GM18868 (cell line): ENCODE measurements around the gene WTIP.
"Not testable (repeated sequence)": the region's sequence is repeated elsewhere in the genome, so short reads cannot be mapped to it uniquely, and the experiment has no call there.

Source experiments
- ATAC-seq: cut with Tn5 transposase; IDR thresholded peaks from one replicate; pipeline ENCODE4 v1.9.1; 2021; ENCODE audit warnings: mild to moderate bottlenecking, moderate library complexity; ENCODE audit not compliant: unreplicated experiment

WTIP gene

GRCh38 chr19:34475975-34476594, 5.5 kb upstream of the WTIP start:
- no peak for ATAC-seq

GRCh38 chr19:34478496-34478895, 3.1 kb upstream of the WTIP start:
- ATAC-seq = not testable (repeated sequence)

GRCh38 chr19:34479396-34479795, 2.2 kb upstream of the WTIP start:
- ATAC-seq = no peak

GRCh38 chr19:34480491-34480890, 1.1 kb upstream of the WTIP start:
- no peak for ATAC-seq

GRCh38 chr19:34481861-34482379, 362 bp downstream of the WTIP start:
- no peak for ATAC-seq

- no peak for ATAC-seq
Observed at GRCh38 chr19:34482380-34483250, 1.1 kb downstream of the WTIP start.

- ATAC-seq = no peak
Observed at GRCh38 chr19:34484328-34484727, 2.8 kb downstream of the WTIP start.

- no peak for ATAC-seq
Observed at GRCh38 chr19:34485831-34486230, 4.3 kb downstream of the WTIP start.

- ATAC-seq = no peak
Observed at GRCh38 chr19:34487651-34488051, 6.1 kb downstream of the WTIP start.

GRCh38 chr19:34489175-34489574, 7.6 kb downstream of the WTIP start:
- no peak for ATAC-seq

GRCh38 chr19:34490141-34490766, 8.7 kb downstream of the WTIP start:
- ATAC-seq = no peak

GRCh38 chr19:34493038-34493648, 11.6 kb downstream of the WTIP start:
- no peak for ATAC-seq

- no peak for ATAC-seq
Observed at GRCh38 chr19:34493649-34494044, 12.1 kb downstream of the WTIP start.

GRCh38 chr19:34494601-34495000, 13.0 kb downstream of the WTIP start:
- ATAC-seq = no peak

GRCh38 chr19:34495416-34495815, 13.9 kb downstream of the WTIP start:
- no peak for ATAC-seq

- ATAC-seq = no peak
Observed at GRCh38 chr19:34497112-34497805, 15.7 kb downstream of the WTIP start.

GRCh38 chr19:34499155-34499834, 17.7 kb downstream of the WTIP start:
- ATAC-seq = no peak

- ATAC-seq = no peak
Observed at GRCh38 chr19:34500656-34501120, 19.1 kb downstream of the WTIP start.

- peak; percentile 89 for ATAC-seq
Observed at GRCh38 chr19:34501339-34502320, 20.1 kb downstream of the WTIP start.
